Liver (tissue), 9 donors: ENCODE results near the gene THRB. TPM values are rescaled to one million over a fixed set of nuclear protein-coding genes. Genes with fewer than 3 reads are reported as not detected.

Experiments
- DNase-seq: peaks from one replicate; pipeline ENCODE4 v3.0.0-alpha.2; 2017; ENCODE audit warnings: low spot score
- H3K27ac ChIP-seq, 2 donors: one replicate each; pipeline ENCODE4 v1.7.0; 2013; ENCODE audit warnings: inconsistent platforms in 2 of 2, low read length in 2 of 2, control low read depth in 1 of 2, low read depth in 1 of 2, mild to moderate bottlenecking in 1 of 2
- H3K27me3 ChIP-seq, 4 donors: one replicate each; pipeline versions ENCODE4 v1.6.1 to v1.7.0; 2013; ENCODE audit warnings: low read length in 3 of 4, inconsistent platforms in 1 of 4, mild to moderate bottlenecking in 1 of 4, moderate library complexity in 1 of 4; ENCODE audit not compliant: control insufficient read depth in 4 of 4, insufficient read depth in 4 of 4
- H3K36me3 ChIP-seq, 4 donors: one replicate each; pipeline versions ENCODE4 v1.6.1 to v1.7.0; 2013; ENCODE audit warnings: low read length in 3 of 4, mild to moderate bottlenecking in 3 of 4, low read depth in 1 of 4, moderate library complexity in 1 of 4; ENCODE audit not compliant: control insufficient read depth in 4 of 4, insufficient read depth in 3 of 4
- H3K4me1 ChIP-seq, 4 donors: one replicate each; pipeline versions ENCODE4 v1.6.1 to v1.7.0; 2013; ENCODE audit warnings: low read length in 3 of 4, mild to moderate bottlenecking in 3 of 4, moderate library complexity in 1 of 4; ENCODE audit not compliant: control insufficient read depth in 4 of 4, insufficient read depth in 4 of 4
- H3K4me3 ChIP-seq, 3 donors: one replicate each; pipeline versions ENCODE4 v1.6.1 to v1.7.0; 2013; ENCODE audit warnings: low read length in 3 of 3, control low read depth in 1 of 3, low read depth in 1 of 3, mild to moderate bottlenecking in 1 of 3
- H3K9ac ChIP-seq, 2 donors: one replicate each; pipeline ENCODE4 v1.7.0; 2013; ENCODE audit warnings: low read length in 2 of 2, mild to moderate bottlenecking in 2 of 2, moderate library complexity in 2 of 2, control low read depth in 1 of 2, low read depth in 1 of 2
- H3K9me3 ChIP-seq, 4 donors: one replicate each; pipeline versions ENCODE4 v1.6.1 to v1.7.0; 2013; ENCODE audit warnings: low read length in 3 of 4; ENCODE audit not compliant: control insufficient read depth in 4 of 4
- ATF3 ChIP-seq: IDR thresholded peaks from 2 replicates; pipeline ENCODE4 v1.6.1; 2016; ENCODE audit warnings: antibody characterized with exemption
- CTCF ChIP-seq: fragments of 150-350 bp; IDR thresholded peaks from 2 replicates; pipeline ENCODE4 v1.5.1; 2017; ENCODE audit warnings: improper control_type of control experiment, low read depth, low read length; ENCODE audit not compliant: missing input control
- EGR1 ChIP-seq, 2 donors: IDR thresholded peaks; 2 replicates each; pipeline ENCODE4 v1.6.1; 2016 to 2018; ENCODE audit warnings: antibody characterized with exemption in 2 of 2, low read depth in 2 of 2
- FOXA1 ChIP-seq: IDR thresholded peaks from 2 replicates; pipeline ENCODE4 v1.6.1; 2016; ENCODE audit warnings: antibody characterized with exemption
- FOXA2 ChIP-seq: IDR thresholded peaks from 2 replicates; pipeline ENCODE4 v1.6.1; 2016; ENCODE audit warnings: antibody characterized with exemption
- GABPA ChIP-seq, 2 donors: IDR thresholded peaks in 1 of 2; conservative IDR thresholded peaks in 1 of 2; 2 replicates each; pipeline ENCODE4 v1.6.1; 2016; ENCODE audit warnings: antibody characterized with exemption in 2 of 2, mild to moderate bottlenecking in 1 of 2, moderate library complexity in 1 of 2
- HNF4A ChIP-seq, 2 donors: conservative IDR thresholded peaks; 2 replicates each; pipeline ENCODE4 v1.6.1; 2016; ENCODE audit warnings: antibody characterized with exemption in 2 of 2, mild to moderate bottlenecking in 2 of 2
- HNF4G ChIP-seq: IDR thresholded peaks from 2 replicates; pipeline ENCODE4 v1.6.1; 2016; ENCODE audit warnings: antibody characterized with exemption
- JUND ChIP-seq, 2 donors: IDR thresholded peaks; 2 replicates each; pipeline ENCODE4 v1.6.1; 2016; ENCODE audit warnings: antibody characterized with exemption in 2 of 2
- MAX ChIP-seq: IDR thresholded peaks from 2 replicates; pipeline ENCODE4 v1.6.1; 2016; ENCODE audit warnings: antibody characterized with exemption
- NR2F2 ChIP-seq: IDR thresholded peaks from 2 replicates; pipeline ENCODE4 v1.6.1; 2016; ENCODE audit warnings: antibody characterized with exemption
- RAD21 ChIP-seq, 2 donors: IDR thresholded peaks; 2 replicates each; pipeline ENCODE4 v1.6.1; 2016; ENCODE audit warnings: antibody characterized with exemption in 2 of 2, mild to moderate bottlenecking in 2 of 2
- REST ChIP-seq: IDR thresholded peaks from 2 replicates; pipeline ENCODE4 v1.6.1; 2016; ENCODE audit warnings: antibody characterized with exemption, mild to moderate bottlenecking
- RXRA ChIP-seq, 2 donors: IDR thresholded peaks; 2 replicates each; pipeline ENCODE4 v1.6.1; 2017 to 2018; ENCODE audit warnings: antibody characterized with exemption in 2 of 2, mild to moderate bottlenecking in 1 of 2
- SP1 ChIP-seq: IDR thresholded peaks from 2 replicates; pipeline ENCODE4 v1.6.1; 2018; ENCODE audit warnings: antibody characterized with exemption, mild to moderate bottlenecking
- TAF1 ChIP-seq: conservative IDR thresholded peaks from 2 replicates; pipeline ENCODE4 v1.6.1; 2016; ENCODE audit warnings: antibody characterized with exemption, mild to moderate bottlenecking
- YY1 ChIP-seq: IDR thresholded peaks from 2 replicates; pipeline ENCODE4 v1.6.1; 2016; ENCODE audit warnings: antibody characterized with exemption, mild to moderate bottlenecking
- ZBTB33 ChIP-seq: IDR thresholded peaks from 2 replicates; pipeline ENCODE4 v1.6.1; 2016; ENCODE audit warnings: antibody characterized with exemption
- WGBS: extraction: QIAGEN DNeasy Blood & Tissue Kit; methylation state at CpG from one replicate; pipeline ENCODE4 v1.1.7; 2013; 5-methylcytosine and 5-hydroxymethylcytosine counted together
- polyA plus RNA-seq, 2 donors: library from polyadenylated mRNA; stranded (reverse) in 1 of 2; unstranded in 1 of 2; fragments of 200-250 nt in 1 of 2; fragments of >200 nt in 1 of 2; fragmentation: Nextera tagmentation in 1 of 2; extraction: Ambion mirVana in 1 of 2; gene quantifications; one replicate each; pipeline versions ENCODE4 v1.2.1 to v1.2.3, GENCODE V29; 2013 to 2015
- total RNA-seq, 2 donors: library from RNA; depleted of rRNA; stranded (reverse); fragments of >200 nt; gene quantifications; one replicate each; pipeline ENCODE4 v1.2.3, GENCODE V29; 2014
- donor health status: healthy.
- donor health status: healthy.
- donor health status: healthy.
- donor health status: healthy.
- donor health status: healthy.

THRB gene
- total and polyA plus RNA-seq, 4 donors, result 5.9 to 23.9 (median 9.3) TPM

GRCh38 chr3:24378313-24378712, 116.3 kb downstream of the THRB start:
- Histone ChIP-seq H3K27me3 (no peaks in the 10 kb centered on the region), H3K27ac (peak overlapping the region in 1 of 2 donors; percentile 80), H3K4me1 (peaks cover 3 to 31% (median 10%) of the 10 kb centered on the region in 4 donors), H3K36me3 (peaks cover 0 to 2% (median 0%) of the 10 kb centered on the region in 4 donors), H3K4me3 (no peak overlapping the region), H3K9ac (no peak overlapping the region), H3K9me3 (no peaks in the 10 kb centered on the region)
- DNase-seq, result no peak
- TF ChIP-seq YY1 (no peak), NR2F2 (no peak), HNF4A (conservative IDR thresholded peaks at IDR 0.05) (no peak), ATF3 (no peak), FOXA1 (no peak), RXRA (IDR thresholded peaks at IDR 0.05) (no peak), HNF4G (no peak), FOXA2 (no peak), GABPA (IDR thresholded peaks at IDR 0.05 in 1 of 2, conservative IDR thresholded peaks at IDR 0.05 in 1 of 2) (no peak), MAX (no peak), REST (no peak), ZBTB33 (no peak), TAF1 (no peak), JUND (IDR thresholded peaks at IDR 0.05) (no peak), EGR1 (IDR thresholded peaks at IDR 0.05; ENCODE audit: low read depth in 2 of 2) (no peak), CTCF (no peak), RAD21 (IDR thresholded peaks at IDR 0.05) (no peak), SP1 (no peak)
- 82% methylated on average over 3 of the region's 3 CpGs for WGBS
